DND-41 (cell line): ENCODE results near the gene LRRC37B.

Source experiments
- EZH2 ChIP-seq: IDR thresholded peaks from 3 replicates; pipeline ENCODE4 v1.6.1; 2012; ENCODE audit warnings: borderline replicate concordance, low read depth, mild to moderate bottlenecking, moderate library complexity, low read length, inconsistent platforms; ENCODE audit not compliant: severe bottlenecking
- TF ChIP-seq, protein P1 (sequence below): IDR thresholded peaks from 2 replicates; pipeline ENCODE4 v1.5.1; 2012; ENCODE audit warnings: borderline replicate concordance, low read length, moderate library complexity, mild to moderate bottlenecking; ENCODE audit not compliant: poor library complexity, severe bottlenecking; ENCODE audit errors: extremely low read depth

- TF ChIP-seq EZH2 = no peak
- TF ChIP-seq, protein P1, sequence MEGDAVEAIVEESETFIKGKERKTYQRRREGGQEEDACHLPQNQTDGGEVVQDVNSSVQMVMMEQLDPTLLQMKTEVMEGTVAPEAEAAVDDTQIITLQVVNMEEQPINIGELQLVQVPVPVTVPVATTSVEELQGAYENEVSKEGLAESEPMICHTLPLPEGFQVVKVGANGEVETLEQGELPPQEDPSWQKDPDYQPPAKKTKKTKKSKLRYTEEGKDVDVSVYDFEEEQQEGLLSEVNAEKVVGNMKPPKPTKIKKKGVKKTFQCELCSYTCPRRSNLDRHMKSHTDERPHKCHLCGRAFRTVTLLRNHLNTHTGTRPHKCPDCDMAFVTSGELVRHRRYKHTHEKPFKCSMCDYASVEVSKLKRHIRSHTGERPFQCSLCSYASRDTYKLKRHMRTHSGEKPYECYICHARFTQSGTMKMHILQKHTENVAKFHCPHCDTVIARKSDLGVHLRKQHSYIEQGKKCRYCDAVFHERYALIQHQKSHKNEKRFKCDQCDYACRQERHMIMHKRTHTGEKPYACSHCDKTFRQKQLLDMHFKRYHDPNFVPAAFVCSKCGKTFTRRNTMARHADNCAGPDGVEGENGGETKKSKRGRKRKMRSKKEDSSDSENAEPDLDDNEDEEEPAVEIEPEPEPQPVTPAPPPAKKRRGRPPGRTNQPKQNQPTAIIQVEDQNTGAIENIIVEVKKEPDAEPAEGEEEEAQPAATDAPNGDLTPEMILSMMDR = no peak
Observed at GRCh38 chr17:32010114-32010513, 2.9 kb downstream of the LRRC37B start.
